Keratinocyte (primary cell): ENCODE measurements around the gene DHX35.

Experiments
- EZH2 ChIP-seq: IDR thresholded peaks from one replicate; pipeline ENCODE4 v1.6.1; 2012; ENCODE audit warnings: inconsistent platforms, mild to moderate bottlenecking, low read length, moderate library complexity
- TF ChIP-seq, protein P1 (sequence below), 3 experiments: IDR thresholded peaks in 1 of 3; conservative IDR thresholded peaks in 1 of 3; optimal IDR thresholded peaks in 1 of 3; 2 replicates in 2 of 3; 3 replicates in 1 of 3; pipeline versions ENCODE3 to v1.5.1; 2011; ENCODE audit warnings: low read length in 3 of 3, mild to moderate bottlenecking in 3 of 3, moderate library complexity in 2 of 3, control low read depth in 1 of 3, inconsistent platforms in 1 of 3; ENCODE audit not compliant: insufficient read depth in 2 of 3; ENCODE audit errors: extremely low read depth in 1 of 3

DNA sequence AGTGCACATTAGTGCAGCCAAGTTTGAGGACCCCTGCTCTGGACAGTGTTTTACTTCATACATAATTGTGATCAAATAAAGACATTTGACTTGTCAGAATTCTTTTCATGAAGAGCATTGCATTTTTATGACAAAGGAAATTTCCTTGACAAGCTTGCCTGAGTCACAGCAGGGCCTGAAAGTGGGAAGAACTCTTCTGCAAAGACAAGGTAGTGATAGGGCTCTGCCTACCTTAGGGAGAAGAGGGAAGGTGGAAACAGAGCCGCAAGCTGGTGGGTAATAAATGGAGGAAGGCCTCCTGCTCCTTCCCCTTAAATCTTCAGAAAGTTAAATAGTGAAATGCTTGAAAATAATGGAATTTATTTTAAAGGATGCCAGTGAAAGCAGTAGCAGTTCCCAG is 118.2 kb downstream of the DHX35 start:
- TF ChIP-seq, protein P1, sequence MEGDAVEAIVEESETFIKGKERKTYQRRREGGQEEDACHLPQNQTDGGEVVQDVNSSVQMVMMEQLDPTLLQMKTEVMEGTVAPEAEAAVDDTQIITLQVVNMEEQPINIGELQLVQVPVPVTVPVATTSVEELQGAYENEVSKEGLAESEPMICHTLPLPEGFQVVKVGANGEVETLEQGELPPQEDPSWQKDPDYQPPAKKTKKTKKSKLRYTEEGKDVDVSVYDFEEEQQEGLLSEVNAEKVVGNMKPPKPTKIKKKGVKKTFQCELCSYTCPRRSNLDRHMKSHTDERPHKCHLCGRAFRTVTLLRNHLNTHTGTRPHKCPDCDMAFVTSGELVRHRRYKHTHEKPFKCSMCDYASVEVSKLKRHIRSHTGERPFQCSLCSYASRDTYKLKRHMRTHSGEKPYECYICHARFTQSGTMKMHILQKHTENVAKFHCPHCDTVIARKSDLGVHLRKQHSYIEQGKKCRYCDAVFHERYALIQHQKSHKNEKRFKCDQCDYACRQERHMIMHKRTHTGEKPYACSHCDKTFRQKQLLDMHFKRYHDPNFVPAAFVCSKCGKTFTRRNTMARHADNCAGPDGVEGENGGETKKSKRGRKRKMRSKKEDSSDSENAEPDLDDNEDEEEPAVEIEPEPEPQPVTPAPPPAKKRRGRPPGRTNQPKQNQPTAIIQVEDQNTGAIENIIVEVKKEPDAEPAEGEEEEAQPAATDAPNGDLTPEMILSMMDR (optimal IDR thresholded peaks at IDR 0.05 in 1 of 3, IDR thresholded peaks at IDR 0.05 in 1 of 3, conservative IDR thresholded peaks at IDR 0.05 in 1 of 3; ENCODE audit: extremely low read depth in 1 of 3, insufficient read depth in 2 of 3, low read length in 3 of 3): no peak
- TF ChIP-seq EZH2: no peak
